ENCODE measurements around the gene IRAK3. TPM values are rescaled to one million over a fixed set of nuclear protein-coding genes. Genes with fewer than 3 reads are reported as not detected.
"Not testable (repeated sequence)": the region's sequence is repeated elsewhere in the genome, so short reads cannot be mapped to it uniquely, and the experiment has no call there.

Gene IRAK3
- total RNA-seq, 1 experiment from 2014 or later: 0.07 TPM

DNA sequence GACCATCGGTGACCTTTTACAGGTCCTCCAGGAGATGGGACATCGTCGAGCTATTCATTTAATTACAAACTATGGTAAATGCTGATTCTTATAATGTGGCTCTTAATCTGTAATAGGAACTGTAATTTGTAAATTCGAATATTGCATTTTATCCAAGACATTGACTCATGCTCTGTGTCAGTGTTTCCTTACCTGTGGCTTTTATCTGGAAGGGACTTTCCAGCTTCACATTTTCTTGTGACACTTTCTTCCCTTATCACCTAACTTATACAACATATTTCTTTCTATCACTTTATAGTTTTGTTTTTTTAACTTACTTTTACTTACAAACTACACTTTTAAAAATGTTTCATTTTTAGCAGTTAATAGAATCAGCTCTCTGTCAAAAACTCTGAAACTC is 14.8 kb downstream of the IRAK3 start:
- Histone ChIP-seq H4K20me1 (ENCODE audit: insufficient read depth) (no peaks in the 10 kb centered on the region), H3K4me3 (no peak overlapping the region), H3K27ac (no peak overlapping the region), H3K27me3 (ENCODE audit: insufficient read depth, low read depth) (no peaks in the 10 kb centered on the region), H3K9me3 (ENCODE audit: insufficient read depth, low read depth) (peaks cover 6% of the 10 kb centered on the region; the same call in 1 of the 2 replicates), H3K36me3 (ENCODE audit: low read depth) (no peaks in the 10 kb centered on the region), H3K79me2 (ENCODE audit: low read depth) (no peaks in the 10 kb centered on the region), H3K9me2 (ENCODE audit: insufficient read depth) (no peaks in the 10 kb centered on the region), H3K4me2 (no peak overlapping the region), H3K4me1 (replicated peaks; ENCODE audit: insufficient read depth) (peaks cover 6% of the 10 kb centered on the region; the same call in 1 of the 2 replicates), H2AFZ (no peak overlapping the region), H3F3A (ENCODE audit: insufficient read depth, low read depth) (no peaks in the 10 kb centered on the region)
- ChIA-PET CTCF (no interaction called here), POLR2A (ENCODE audit: unreplicated experiment) (no interaction called here)
- DNase-seq: no peak
- intact Hi-C loops (cut with micrococcal nuclease; ENCODE audit: unreplicated experiment): no loop called here
- TF ChIP-seq, protein P1, sequence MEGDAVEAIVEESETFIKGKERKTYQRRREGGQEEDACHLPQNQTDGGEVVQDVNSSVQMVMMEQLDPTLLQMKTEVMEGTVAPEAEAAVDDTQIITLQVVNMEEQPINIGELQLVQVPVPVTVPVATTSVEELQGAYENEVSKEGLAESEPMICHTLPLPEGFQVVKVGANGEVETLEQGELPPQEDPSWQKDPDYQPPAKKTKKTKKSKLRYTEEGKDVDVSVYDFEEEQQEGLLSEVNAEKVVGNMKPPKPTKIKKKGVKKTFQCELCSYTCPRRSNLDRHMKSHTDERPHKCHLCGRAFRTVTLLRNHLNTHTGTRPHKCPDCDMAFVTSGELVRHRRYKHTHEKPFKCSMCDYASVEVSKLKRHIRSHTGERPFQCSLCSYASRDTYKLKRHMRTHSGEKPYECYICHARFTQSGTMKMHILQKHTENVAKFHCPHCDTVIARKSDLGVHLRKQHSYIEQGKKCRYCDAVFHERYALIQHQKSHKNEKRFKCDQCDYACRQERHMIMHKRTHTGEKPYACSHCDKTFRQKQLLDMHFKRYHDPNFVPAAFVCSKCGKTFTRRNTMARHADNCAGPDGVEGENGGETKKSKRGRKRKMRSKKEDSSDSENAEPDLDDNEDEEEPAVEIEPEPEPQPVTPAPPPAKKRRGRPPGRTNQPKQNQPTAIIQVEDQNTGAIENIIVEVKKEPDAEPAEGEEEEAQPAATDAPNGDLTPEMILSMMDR (conservative IDR thresholded peaks at IDR 0.05): no peak
- TF ChIP-seq EZH2 (IDR thresholded peaks at IDR 0.05; ENCODE audit: low read depth): no peak
- no TSS peak for BruUV-seq (replicated peaks)

DNA sequence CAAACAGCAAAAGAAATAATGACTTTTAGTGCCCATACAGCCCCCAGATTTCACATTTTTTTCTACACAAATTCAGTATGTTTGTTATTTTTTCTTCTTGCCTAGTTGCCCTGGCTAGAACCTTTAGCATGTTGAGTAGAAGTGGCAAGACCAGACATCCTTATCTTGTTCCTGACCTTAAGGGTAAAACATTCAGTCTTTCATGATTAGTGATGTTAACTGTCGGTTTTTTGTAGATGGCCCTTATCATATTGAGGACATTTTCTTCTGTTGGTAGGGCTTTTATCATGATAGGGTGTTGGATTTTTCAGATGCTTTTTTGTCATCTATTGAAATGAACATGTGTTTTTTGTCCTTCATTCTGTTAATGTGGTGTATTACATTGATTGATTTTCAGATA is 17.1 kb downstream of the IRAK3 start:
- DNase-seq: no peak

DNA sequence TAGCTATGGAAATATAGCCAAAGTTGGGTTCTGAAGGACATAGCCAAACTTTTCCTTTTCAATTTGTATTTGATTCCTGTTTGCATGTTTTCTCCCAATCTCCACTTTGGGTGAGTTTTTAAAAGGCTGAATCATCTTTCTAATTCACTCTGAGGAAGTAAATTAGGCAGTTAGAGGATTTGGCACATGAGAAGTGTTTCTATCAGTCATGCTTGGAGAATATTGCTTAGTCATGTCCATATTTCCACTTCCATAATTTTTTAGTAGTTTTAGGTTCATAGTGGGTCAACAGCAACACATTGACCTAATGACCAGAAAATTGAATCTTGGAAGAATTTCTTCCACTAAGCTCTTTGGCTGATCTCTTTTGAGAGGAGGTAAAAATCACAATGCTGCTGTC is 21.8 kb downstream of the IRAK3 start:
- no peak for DNase-seq
- no TSS peak for BruUV-seq (replicated peaks)
- POLR2A ChIA-PET (ENCODE audit: unreplicated experiment): interaction anchor here (0.6 kb wide), 1 partner anchor 980 kb away, joined by 6 read pairs; no protein-coding TSS in a partner anchor

More for the DNA sequence above, 17.1 kb downstream of the IRAK3 start:
- intact Hi-C loops (cut with micrococcal nuclease; ENCODE audit: unreplicated experiment): no loop called here
- Histone ChIP-seq H3F3A (ENCODE audit: insufficient read depth, low read depth) (no peaks in the 10 kb centered on the region), H2AFZ (peak overlapping the region; percentile 2; the same call in 1 of the 2 replicates), H3K4me1 (replicated peaks; ENCODE audit: insufficient read depth) (peaks cover 6% of the 10 kb centered on the region; the same call in 1 of the 2 replicates), H3K9me3 (ENCODE audit: insufficient read depth, low read depth) (no peaks in the 10 kb centered on the region), H3K36me3 (ENCODE audit: low read depth) (no peaks in the 10 kb centered on the region), H4K20me1 (ENCODE audit: insufficient read depth) (no peaks in the 10 kb centered on the region), H3K4me3 (no peak overlapping the region), H3K4me2 (no peak overlapping the region), H3K79me2 (ENCODE audit: low read depth) (no peaks in the 10 kb centered on the region), H3K27ac (no peak overlapping the region), H3K27me3 (ENCODE audit: insufficient read depth, low read depth) (no peaks in the 10 kb centered on the region), H3K9me2 (ENCODE audit: insufficient read depth) (no peaks in the 10 kb centered on the region)
- ChIA-PET POLR2A (ENCODE audit: unreplicated experiment) (no interaction called here), CTCF (no interaction called here)
- no peak for TF ChIP-seq EZH2 (IDR thresholded peaks at IDR 0.05; ENCODE audit: low read depth)
- TF ChIP-seq, protein P1 (conservative IDR thresholded peaks at IDR 0.05): no peak
- no TSS peak for BruUV-seq (replicated peaks)

DNA sequence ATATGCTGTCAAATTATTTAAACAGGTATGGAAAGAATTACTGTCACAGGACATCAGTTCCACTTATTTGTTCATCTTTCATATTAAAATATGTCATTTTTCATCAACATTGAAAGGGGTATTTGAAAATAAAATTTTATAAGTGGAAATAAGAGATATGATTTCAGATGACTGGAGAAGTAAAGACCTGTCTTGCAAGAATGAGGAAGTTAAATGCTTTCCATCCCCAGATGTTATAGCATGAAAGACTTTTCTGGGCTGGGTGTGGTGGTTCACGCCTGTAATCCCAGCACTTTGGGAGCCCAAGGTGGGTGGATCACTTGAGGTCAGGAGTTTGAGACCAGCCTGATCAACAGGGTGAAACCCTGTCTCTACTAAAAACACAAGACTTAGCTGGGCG is 22.6 kb downstream of the IRAK3 start:
- BruUV-seq (replicated peaks); CTCF ChIA-PET: not testable (repeated sequence)

More for the DNA sequence above, 21.8 kb downstream of the IRAK3 start:
- no peak overlapping the region for H2AFZ ChIP-seq
- H3K27ac ChIP-seq: no peak overlapping the region
- no peaks in the 10 kb centered on the region for H3K79me2 ChIP-seq (ENCODE audit: low read depth)
- intact Hi-C loops (cut with micrococcal nuclease; ENCODE audit: unreplicated experiment): no loop called here
- H3K9me2 ChIP-seq (ENCODE audit: insufficient read depth): no peaks in the 10 kb centered on the region
- no peaks in the 10 kb centered on the region for H3F3A ChIP-seq (ENCODE audit: insufficient read depth, low read depth)
- H3K4me1 ChIP-seq (replicated peaks; ENCODE audit: insufficient read depth): no peaks in the 10 kb centered on the region
- H4K20me1 ChIP-seq (ENCODE audit: insufficient read depth): no peaks in the 10 kb centered on the region
- CTCF ChIA-PET: no interaction called here
- no peak overlapping the region for H3K4me3 ChIP-seq
- no peaks in the 10 kb centered on the region for H3K27me3 ChIP-seq (ENCODE audit: insufficient read depth, low read depth)
- TF ChIP-seq EZH2 (IDR thresholded peaks at IDR 0.05; ENCODE audit: low read depth): no peak
- TF ChIP-seq, protein P1 (conservative IDR thresholded peaks at IDR 0.05): no peak
- H3K36me3 ChIP-seq (ENCODE audit: low read depth): no peaks in the 10 kb centered on the region
- no peak overlapping the region for H3K4me2 ChIP-seq
- no peaks in the 10 kb centered on the region for H3K9me3 ChIP-seq (ENCODE audit: insufficient read depth, low read depth)

DNA sequence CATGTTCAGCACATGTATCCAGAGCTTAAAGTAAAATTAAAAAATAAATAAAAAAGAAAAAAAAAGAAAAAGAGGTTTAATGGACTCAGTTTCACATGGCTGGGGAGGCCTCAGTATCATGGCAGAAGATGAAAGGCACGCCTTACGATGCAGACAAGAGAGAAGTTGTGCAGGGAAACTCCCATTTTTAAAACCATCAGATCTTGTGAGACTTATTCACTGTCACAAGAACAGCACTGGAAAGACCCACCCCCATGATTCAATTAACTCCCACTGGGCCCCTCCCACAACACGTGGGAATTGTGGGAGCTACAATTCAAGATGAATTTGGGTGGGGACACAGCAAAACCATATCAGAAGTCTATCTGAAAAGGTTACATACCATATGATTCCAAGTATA is 24.0 kb downstream of the IRAK3 start:
- H3K9me2 ChIP-seq (ENCODE audit: insufficient read depth); H3K9me3 ChIP-seq (ENCODE audit: insufficient read depth, low read depth); H3K4me2 ChIP-seq; H4K20me1 ChIP-seq (ENCODE audit: insufficient read depth); H3K4me1 ChIP-seq (replicated peaks; ENCODE audit: insufficient read depth); H3F3A ChIP-seq (ENCODE audit: insufficient read depth, low read depth); POLR2A ChIA-PET (ENCODE audit: unreplicated experiment); H3K36me3 ChIP-seq (ENCODE audit: low read depth); BruUV-seq (replicated peaks); H3K27ac ChIP-seq; H2AFZ ChIP-seq; DNase-seq; H3K27me3 ChIP-seq (ENCODE audit: insufficient read depth, low read depth); intact Hi-C loops (cut with micrococcal nuclease; ENCODE audit: unreplicated experiment); H3K4me3 ChIP-seq; CTCF ChIA-PET; H3K79me2 ChIP-seq (ENCODE audit: low read depth): not testable (repeated sequence)

More for the DNA sequence above, 22.6 kb downstream of the IRAK3 start:
- H3K4me2 ChIP-seq; H3K36me3 ChIP-seq (ENCODE audit: low read depth); H3K79me2 ChIP-seq (ENCODE audit: low read depth); H3K4me1 ChIP-seq (replicated peaks; ENCODE audit: insufficient read depth); POLR2A ChIA-PET (ENCODE audit: unreplicated experiment); H3K9me3 ChIP-seq (ENCODE audit: insufficient read depth, low read depth); H3F3A ChIP-seq (ENCODE audit: insufficient read depth, low read depth); H3K9me2 ChIP-seq (ENCODE audit: insufficient read depth); H3K27me3 ChIP-seq (ENCODE audit: insufficient read depth, low read depth); H3K4me3 ChIP-seq; H3K27ac ChIP-seq; DNase-seq; intact Hi-C loops (cut with micrococcal nuclease; ENCODE audit: unreplicated experiment); H4K20me1 ChIP-seq (ENCODE audit: insufficient read depth): not testable (repeated sequence)
- 0 out of 2 replicates have a peak overlapping the region, but pooled peaks have one; percentile 8 for H2AFZ ChIP-seq
